ENCODE data around the gene PRRC2C. TPM values are rescaled to one million over a fixed set of nuclear protein-coding genes. Genes with fewer than 3 reads are reported as not detected.

Gene PRRC2C
- total RNA-seq, 2 experiments from 2014 or later = 229 to 238 TPM

DNA sequence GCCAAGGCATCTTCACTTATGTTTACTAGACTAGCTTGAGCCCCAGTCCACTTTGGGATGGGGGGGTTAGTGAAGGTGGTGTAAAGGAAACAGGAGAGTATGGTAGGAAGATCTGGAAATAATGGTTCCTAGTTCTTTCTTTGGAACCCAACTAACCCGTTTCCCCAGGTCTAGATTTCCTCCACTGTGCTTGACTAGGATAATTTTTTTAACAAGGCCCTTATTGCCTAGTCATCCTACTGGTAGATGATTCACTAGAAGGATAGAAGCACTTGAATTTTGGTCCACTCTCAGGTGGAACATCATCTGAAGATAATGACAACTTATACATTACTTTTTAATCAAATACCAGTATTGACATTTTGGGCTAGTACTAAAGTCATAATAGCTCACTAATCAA is 90.8 kb downstream of the PRRC2C start:
- ChIA-PET CTCF (interaction anchor here (2.1 kb wide), 1 partner anchor 91 kb away, joined by 5 read pairs; the partner anchor contains the start of gene PRRC2C), POLR2A (no interaction called here)
- no peak for ATAC-seq
- DNase-seq = no peak
- peaks cover 51% of the 10 kb centered on the region for H3K36me3 Mint-ChIP-seq (ENCODE audit: low read depth)
- intact Hi-C loops (cut with micrococcal nuclease) = no loop called here
- peaks cover 14% of the 10 kb centered on the region for H3K4me1 Mint-ChIP-seq (ENCODE audit: low read depth)
- no peak for TF ChIP-seq CTCF (IDR thresholded peaks at IDR 0.05)
- peak overlapping the region; percentile 49 for H3K27ac Mint-ChIP-seq
- no peak overlapping the region for H3K4me3 Mint-ChIP-seq
- no peaks in the 10 kb centered on the region for H3K27me3 Mint-ChIP-seq
- H3K9me3 Mint-ChIP-seq = no peaks in the 10 kb centered on the region

GRCh38 chr1:171581226-171581625 is 95.9 kb downstream of the PRRC2C start:
- intact Hi-C loops (cut with micrococcal nuclease) = no loop called here
- TF ChIP-seq CTCF (IDR thresholded peaks at IDR 0.05) = no peak
- ATAC-seq = peak; percentile 30
- Mint-ChIP-seq H3K36me3 (ENCODE audit: low read depth) (peaks cover 51% of the 10 kb centered on the region), H3K9me3 (no peaks in the 10 kb centered on the region), H3K4me1 (ENCODE audit: low read depth) (peaks cover 20% of the 10 kb centered on the region), H3K27me3 (no peaks in the 10 kb centered on the region), H3K27ac (peak overlapping the region; percentile 76), H3K4me3 (no peak overlapping the region)
- DNase-seq = no peak
- ChIA-PET CTCF (interaction anchor here (1.2 kb wide), 1 partner anchor 24 kb away, joined by 3 read pairs; no protein-coding TSS in a partner anchor), POLR2A (no interaction called here)

GRCh38 chr1:171581766-171582165 is 96.4 kb downstream of the PRRC2C start:
- CTCF ChIA-PET = no interaction called here
- POLR2A ChIA-PET = no interaction called here
- peak overlapping the region; percentile 76 for H3K27ac Mint-ChIP-seq

DNA sequence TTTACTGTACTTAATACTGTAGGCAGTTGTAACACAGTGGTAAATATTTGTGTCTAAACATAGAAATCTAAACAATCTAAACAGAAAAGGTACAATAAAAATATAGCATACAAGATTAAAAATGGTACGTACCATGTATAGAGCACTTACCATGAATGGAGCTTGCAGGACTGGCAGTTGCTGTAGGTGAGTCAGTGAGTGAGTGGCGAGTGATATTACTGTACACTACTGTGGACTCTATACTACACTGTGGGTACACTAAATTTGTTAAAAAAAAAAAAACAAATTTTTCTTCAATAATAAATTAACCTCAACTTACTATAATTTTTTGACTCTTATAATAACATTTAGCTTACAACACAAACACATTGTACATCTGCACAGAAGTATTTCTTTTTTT is 97.3 kb downstream of the PRRC2C start:
- DNase-seq (no peak), ATAC-seq (no peak)
- intact Hi-C loops (cut with micrococcal nuclease) = no loop called here
- Mint-ChIP-seq H3K36me3 (ENCODE audit: low read depth) (peaks cover 50% of the 10 kb centered on the region), H3K4me3 (no peak overlapping the region), H3K4me1 (ENCODE audit: low read depth) (peaks cover 20% of the 10 kb centered on the region), H3K27me3 (no peaks in the 10 kb centered on the region), H3K9me3 (no peaks in the 10 kb centered on the region), H3K27ac (no peak overlapping the region)
- ChIA-PET POLR2A (interaction anchor here (1.0 kb wide), 1 partner anchor 26 kb away, joined by 3 read pairs; no protein-coding TSS in a partner anchor), CTCF (no interaction called here)
- TF ChIP-seq CTCF (IDR thresholded peaks at IDR 0.05) = no peak

More at GRCh38 chr1:171581766-171582165, 96.4 kb downstream of the PRRC2C start:
- Mint-ChIP-seq H3K4me1 (ENCODE audit: low read depth) (peaks cover 20% of the 10 kb centered on the region), H3K4me3 (no peak overlapping the region), H3K36me3 (ENCODE audit: low read depth) (peaks cover 50% of the 10 kb centered on the region), H3K9me3 (no peaks in the 10 kb centered on the region), H3K27me3 (no peaks in the 10 kb centered on the region)
- no peak for DNase-seq
- no peak for TF ChIP-seq CTCF (IDR thresholded peaks at IDR 0.05)
- no peak for ATAC-seq
- intact Hi-C loops (cut with micrococcal nuclease) = no loop called here

- H3K4me3 Mint-ChIP-seq = no peak overlapping the region
- H3K9me3 Mint-ChIP-seq = no peaks in the 10 kb centered on the region
- H3K4me1 Mint-ChIP-seq (ENCODE audit: low read depth) = peaks cover 21% of the 10 kb centered on the region
- H3K36me3 Mint-ChIP-seq (ENCODE audit: low read depth) = peaks cover 51% of the 10 kb centered on the region
- ChIA-PET POLR2A (interaction anchor here (0.6 kb wide), 1 partner anchor 69 kb away, joined by 3 read pairs; no protein-coding TSS in a partner anchor), CTCF (no interaction called here)
- no peak for ATAC-seq
- intact Hi-C loops (cut with micrococcal nuclease) = no loop called here
- no peaks in the 10 kb centered on the region for H3K27me3 Mint-ChIP-seq
- no peak for DNase-seq
- peak overlapping the region; percentile 8 for H3K27ac Mint-ChIP-seq
- TF ChIP-seq CTCF (IDR thresholded peaks at IDR 0.05) = no peak
Measured at GRCh38 chr1:171583591-171584201, 98.4 kb downstream of the PRRC2C start.
